HEK293 (cell line): ENCODE measurements around the gene DYNC1LI1.

Source experiments
- CTCF ChIA-PET: fragments of 350-600 bp; formaldehyde crosslinking; extraction: SDS; loops from one replicate; lab custom pipeline; 2021; ENCODE audit warnings: antibody characterized with exemption; lab: Yijun Ruan, JAX
- POLR2A ChIA-PET: fragments of 300-600 bp; formaldehyde crosslinking; extraction: SDS; loops from one replicate; lab custom pipeline; 2020; ENCODE audit warnings: antibody characterized with exemption, inconsistent platforms; lab: Yijun Ruan, JAX
- H3K27ac ChIP-seq: fragments of 200-500 bp; sonication (Bioruptor generic); 2 replicates; pipeline ENCODE4 v1.5.1; 2014; ENCODE audit warnings: low read depth, low read length, control low read depth, inconsistent platforms; ENCODE audit errors: extremely low read depth
- H3K36me3 ChIP-seq, 2 experiments: fragments of 200-500 bp in 1 of 2; sonication (Bioruptor generic) in 1 of 2; 1 replicate in 1 of 2; 2 replicates in 1 of 2; pipeline ENCODE4 v1.5.1; 2014 to 2017; ENCODE audit warnings: inconsistent platforms in 2 of 2, low read length in 2 of 2; ENCODE audit not compliant: control insufficient read depth in 2 of 2, insufficient read depth in 1 of 2
- H3K4me1 ChIP-seq: fragments of 200-500 bp; sonication (Bioruptor generic); 2 replicates; pipeline ENCODE4 v1.5.1; 2014; ENCODE audit warnings: mild to moderate bottlenecking, low read length, inconsistent platforms; ENCODE audit not compliant: control insufficient read depth, insufficient read depth
- H3K4me3 ChIP-seq: 2 replicates; pipeline ENCODE4 v1.5.1; 2011; ENCODE audit warnings: low read depth, mild to moderate bottlenecking, control low read depth, low read length, moderate library complexity
- H3K9me3 ChIP-seq: fragments of 200-500 bp; sonication (Bioruptor generic); 2 replicates; pipeline ENCODE4 v1.5.1; 2014; ENCODE audit warnings: low read depth, low read length, inconsistent platforms; ENCODE audit not compliant: control insufficient read depth, insufficient read depth
- KLF16 ChIP-seq: fragments of 450-650 bp; formaldehyde crosslinking; IDR thresholded peaks from 2 replicates; pipeline ENCODE4 v1.5.1; 2017; ENCODE audit warnings: missing biosample characterization, missing genetic modification characterization
- KLF8 ChIP-seq: fragments of 450-650 bp; formaldehyde crosslinking; IDR thresholded peaks from 2 replicates; pipeline ENCODE4 v1.5.1; 2016; ENCODE audit warnings: missing biosample characterization, missing genetic modification characterization
- SETDB1 ChIP-seq: IDR thresholded peaks from one replicate; pipeline ENCODE4 v1.6.1; 2017; ENCODE audit warnings: mild to moderate bottlenecking, low read length, moderate library complexity, mixed read lengths; ENCODE audit not compliant: insufficient read length
- WT1 ChIP-seq: fragments of 450-650 bp; formaldehyde crosslinking; IDR thresholded peaks from 2 replicates; pipeline ENCODE4 v1.5.1; 2016; ENCODE audit warnings: missing biosample characterization, missing genetic modification characterization
- ZFP41 ChIP-seq: fragments of 450-650 bp; formaldehyde crosslinking; IDR thresholded peaks from 2 replicates; pipeline ENCODE4 v1.5.1; 2016; ENCODE audit warnings: missing biosample characterization, missing genetic modification characterization, borderline replicate concordance
- ZNF133 ChIP-seq: fragments of 450-650 bp; formaldehyde crosslinking; IDR thresholded peaks from 2 replicates; pipeline ENCODE4 v1.5.1; 2016; ENCODE audit warnings: missing biosample characterization, missing genetic modification characterization
- ZNF184 ChIP-seq: fragments of 450-650 bp; IDR thresholded peaks from 2 replicates; pipeline ENCODE4 v1.5.1; 2018; ENCODE audit warnings: missing biosample characterization, mild to moderate bottlenecking, missing genetic modification characterization
- ZNF202 ChIP-seq: fragments of 450-650 bp; formaldehyde crosslinking; IDR thresholded peaks from 2 replicates; pipeline ENCODE4 v1.5.1; 2016; ENCODE audit warnings: missing biosample characterization, missing genetic modification characterization, borderline replicate concordance
- ZNF221 ChIP-seq: fragments of 450-650 bp; formaldehyde crosslinking; IDR thresholded peaks from 2 replicates; pipeline ENCODE4 v1.5.1; 2017; ENCODE audit warnings: missing biosample characterization, missing genetic modification characterization, borderline replicate concordance
- ZNF274 ChIP-seq, 2 experiments: fragments of 200-500 bp in 1 of 2; fragments of 450-650 bp in 1 of 2; sonication (Bioruptor generic) in 1 of 2; formaldehyde crosslinking in 1 of 2; IDR thresholded peaks; 2 replicates each; pipeline versions ENCODE4 v1.5.1 to v1.6.1; 2014 to 2016; ENCODE audit warnings: borderline replicate concordance in 1 of 2, inconsistent platforms in 1 of 2, low read length in 1 of 2, missing biosample characterization in 1 of 2, missing genetic modification characterization in 1 of 2
- ZNF350 ChIP-seq: fragments of 450-650 bp; formaldehyde crosslinking; IDR thresholded peaks from 2 replicates; pipeline ENCODE4 v1.5.0; 2017; ENCODE audit warnings: missing biosample characterization, mild to moderate bottlenecking, missing genetic modification characterization
- ZNF473 ChIP-seq: fragments of 450-650 bp; formaldehyde crosslinking; IDR thresholded peaks from 2 replicates; pipeline ENCODE4 v1.5.1; 2017; ENCODE audit warnings: missing biosample characterization, missing genetic modification characterization
- ZNF529 ChIP-seq: fragments of 450-650 bp; formaldehyde crosslinking; IDR thresholded peaks from 2 replicates; pipeline ENCODE4 v1.5.1; 2017; ENCODE audit warnings: missing genetic modification characterization, missing biosample characterization; ENCODE audit not compliant: insufficient replicate concordance
- ZNF555 ChIP-seq: fragments of 450-650 bp; formaldehyde crosslinking; conservative IDR thresholded peaks from 2 replicates; pipeline ENCODE4 v1.5.1; 2017; ENCODE audit warnings: missing biosample characterization, mild to moderate bottlenecking, missing genetic modification characterization, inconsistent platforms
- ZNF558 ChIP-seq: fragments of 450-650 bp; formaldehyde crosslinking; IDR thresholded peaks from 2 replicates; pipeline ENCODE4 v1.5.1; 2016; ENCODE audit warnings: missing biosample characterization, missing genetic modification characterization
- ZNF600 ChIP-seq: fragments of 450-650 bp; formaldehyde crosslinking; IDR thresholded peaks from 2 replicates; pipeline ENCODE4 v1.5.1; 2016; ENCODE audit warnings: missing biosample characterization, missing genetic modification characterization
- ZNF624 ChIP-seq: fragments of 450-650 bp; formaldehyde crosslinking; IDR thresholded peaks from 2 replicates; pipeline ENCODE4 v1.5.1; 2017; ENCODE audit warnings: missing biosample characterization, missing genetic modification characterization
- ZNF626 ChIP-seq: fragments of 450-650 bp; sonication (Bioruptor Pico); formaldehyde crosslinking; IDR thresholded peaks from 2 replicates; pipeline ENCODE4 v1.5.1; 2018; ENCODE audit warnings: missing biosample characterization, missing genetic modification characterization, inconsistent platforms
- ZNF660 ChIP-seq: fragments of 450-650 bp; IDR thresholded peaks from 2 replicates; pipeline ENCODE4 v1.5.1; 2018; ENCODE audit warnings: missing biosample characterization, mild to moderate bottlenecking, missing genetic modification characterization
- ZNF747 ChIP-seq: fragments of 450-650 bp; formaldehyde crosslinking; IDR thresholded peaks from 2 replicates; pipeline ENCODE4 v1.5.1; 2016; ENCODE audit warnings: missing biosample characterization, missing genetic modification characterization
- TF ChIP-seq, protein P1 (sequence below): fragments of 450-650 bp; formaldehyde crosslinking; IDR thresholded peaks from 2 replicates; pipeline ENCODE4 v1.5.1; 2017; ENCODE audit warnings: missing biosample characterization, mild to moderate bottlenecking, missing genetic modification characterization, moderate library complexity
- TF ChIP-seq, protein P2 (sequence below): fragments of 450-650 bp; formaldehyde crosslinking; IDR thresholded peaks from 2 replicates; pipeline ENCODE4 v1.5.1; 2016; ENCODE audit warnings: missing biosample characterization, missing genetic modification characterization
- TF ChIP-seq, protein P3 (sequence below): fragments of 450-650 bp; formaldehyde crosslinking; IDR thresholded peaks from 2 replicates; pipeline ENCODE4 v1.5.1; 2016; ENCODE audit warnings: missing biosample characterization, missing genetic modification characterization, borderline replicate concordance
- TF ChIP-seq, protein P4 (sequence below): IDR thresholded peaks from 2 replicates; pipeline ENCODE4 v1.6.1; 2011; ENCODE audit warnings: mild to moderate bottlenecking, low read depth, low read length, borderline replicate concordance

Gene DYNC1LI1

DNA sequence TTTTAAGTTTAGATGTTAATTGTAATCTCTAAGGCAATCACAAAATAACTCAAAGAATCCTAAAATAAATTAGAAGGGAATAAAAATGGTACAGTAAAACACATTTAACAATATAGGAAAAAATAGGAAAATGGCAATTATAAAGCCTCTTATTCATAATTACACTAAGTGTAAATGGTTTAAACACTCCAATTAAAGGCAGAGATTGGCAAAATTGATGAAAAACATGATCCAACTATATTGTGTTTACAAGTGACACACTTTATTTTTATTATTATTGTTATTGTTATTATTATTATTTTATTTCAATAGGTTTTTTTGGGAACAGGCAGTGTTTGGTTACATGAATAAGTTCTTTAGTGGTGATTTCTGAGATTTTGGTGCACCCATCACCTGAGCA, 48.7 kb upstream of the DYNC1LI1 start:
- ChIA-PET POLR2A (no interaction called here), CTCF (no interaction called here)
- no peak overlapping the region for H3K4me3 ChIP-seq
- H3K9me3 ChIP-seq: no peaks in the 10 kb centered on the region
- H3K27ac ChIP-seq: no peak overlapping the region
- TF ChIP-seq ZNF133 (tag by site-specific recombination): no peak
- TF ChIP-seq SETDB1: peak; percentile 57
- no peaks in the 10 kb centered on the region for H3K36me3 ChIP-seq
- no peaks in the 10 kb centered on the region for H3K4me1 ChIP-seq

DNA sequence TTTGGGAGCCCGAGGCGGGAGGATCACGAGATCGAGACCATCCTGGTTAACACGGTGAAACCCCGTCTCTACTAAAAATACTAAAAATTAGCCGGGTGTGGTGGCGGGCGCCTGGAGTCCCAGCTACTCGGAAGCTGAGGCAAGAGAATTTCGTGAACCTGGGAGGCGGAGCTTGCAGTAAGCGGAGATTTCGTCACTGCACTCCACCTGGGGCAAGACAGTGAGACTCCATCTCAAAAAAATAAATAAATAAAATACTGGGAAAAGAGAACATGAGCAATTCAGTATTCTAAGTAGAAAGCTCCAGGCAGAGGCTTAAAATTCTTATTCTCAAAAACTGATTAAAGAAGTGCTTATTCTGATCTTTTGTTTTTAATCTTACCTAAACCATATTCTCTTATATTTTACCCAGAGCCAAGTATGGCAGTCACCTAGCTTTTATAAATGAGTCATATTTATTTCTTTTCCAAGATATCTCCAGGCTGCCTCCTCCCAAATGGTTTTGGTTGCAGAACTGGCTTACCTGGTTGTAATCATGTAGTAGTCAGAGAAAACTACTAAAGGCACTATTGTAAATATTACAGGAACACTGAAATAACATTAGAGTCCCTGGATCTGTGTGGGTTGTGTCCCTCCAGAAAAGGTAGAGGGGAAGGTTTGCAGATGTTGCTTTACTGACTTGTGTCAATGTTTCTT, 45.8 kb upstream of the DYNC1LI1 start:
- H3K9me3 ChIP-seq: no peaks in the 10 kb centered on the region
- no peak overlapping the region for H3K27ac ChIP-seq
- ChIA-PET CTCF (no interaction called here), POLR2A (no interaction called here)
- no peaks in the 10 kb centered on the region for H3K4me1 ChIP-seq
- H3K4me3 ChIP-seq: no peak overlapping the region
- TF ChIP-seq ZNF133 (tag by site-specific recombination): no peak
- TF ChIP-seq, protein P1, sequence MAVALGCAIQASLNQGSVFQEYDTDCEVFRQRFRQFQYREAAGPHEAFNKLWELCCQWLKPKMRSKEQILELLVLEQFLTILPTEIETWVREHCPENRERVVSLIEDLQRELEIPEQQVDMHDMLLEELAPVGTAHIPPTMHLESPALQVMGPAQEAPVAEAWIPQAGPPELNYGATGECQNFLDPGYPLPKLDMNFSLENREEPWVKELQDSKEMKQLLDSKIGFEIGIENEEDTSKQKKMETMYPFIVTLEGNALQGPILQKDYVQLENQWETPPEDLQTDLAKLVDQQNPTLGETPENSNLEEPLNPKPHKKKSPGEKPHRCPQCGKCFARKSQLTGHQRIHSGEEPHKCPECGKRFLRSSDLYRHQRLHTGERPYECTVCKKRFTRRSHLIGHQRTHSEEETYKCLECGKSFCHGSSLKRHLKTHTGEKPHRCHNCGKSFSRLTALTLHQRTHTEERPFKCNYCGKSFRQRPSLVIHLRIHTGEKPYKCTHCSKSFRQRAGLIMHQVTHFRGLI (tag by site-specific recombination): no peak
- TF ChIP-seq ZNF600 (tag by site-specific recombination): no peak
- TF ChIP-seq ZNF624 (tag by site-specific recombination): no peak
- TF ChIP-seq ZFP41 (tag by site-specific recombination): no peak
- TF ChIP-seq ZNF529 (tag by site-specific recombination): no peak
- no peak for TF ChIP-seq ZNF473 (tag by site-specific recombination)
- no peak for TF ChIP-seq ZNF660 (tag by site-specific recombination)
- TF ChIP-seq WT1 (tag by site-specific recombination): no peak
- TF ChIP-seq, protein P2, sequence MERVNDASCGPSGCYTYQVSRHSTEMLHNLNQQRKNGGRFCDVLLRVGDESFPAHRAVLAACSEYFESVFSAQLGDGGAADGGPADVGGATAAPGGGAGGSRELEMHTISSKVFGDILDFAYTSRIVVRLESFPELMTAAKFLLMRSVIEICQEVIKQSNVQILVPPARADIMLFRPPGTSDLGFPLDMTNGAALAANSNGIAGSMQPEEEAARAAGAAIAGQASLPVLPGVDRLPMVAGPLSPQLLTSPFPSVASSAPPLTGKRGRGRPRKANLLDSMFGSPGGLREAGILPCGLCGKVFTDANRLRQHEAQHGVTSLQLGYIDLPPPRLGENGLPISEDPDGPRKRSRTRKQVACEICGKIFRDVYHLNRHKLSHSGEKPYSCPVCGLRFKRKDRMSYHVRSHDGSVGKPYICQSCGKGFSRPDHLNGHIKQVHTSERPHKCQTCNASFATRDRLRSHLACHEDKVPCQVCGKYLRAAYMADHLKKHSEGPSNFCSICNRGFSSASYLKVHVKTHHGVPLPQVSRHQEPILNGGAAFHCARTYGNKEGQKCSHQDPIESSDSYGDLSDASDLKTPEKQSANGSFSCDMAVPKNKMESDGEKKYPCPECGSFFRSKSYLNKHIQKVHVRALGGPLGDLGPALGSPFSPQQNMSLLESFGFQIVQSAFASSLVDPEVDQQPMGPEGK (tag by site-specific recombination): no peak
- no peak for TF ChIP-seq KLF16 (tag by site-specific recombination)
- TF ChIP-seq, protein P3, sequence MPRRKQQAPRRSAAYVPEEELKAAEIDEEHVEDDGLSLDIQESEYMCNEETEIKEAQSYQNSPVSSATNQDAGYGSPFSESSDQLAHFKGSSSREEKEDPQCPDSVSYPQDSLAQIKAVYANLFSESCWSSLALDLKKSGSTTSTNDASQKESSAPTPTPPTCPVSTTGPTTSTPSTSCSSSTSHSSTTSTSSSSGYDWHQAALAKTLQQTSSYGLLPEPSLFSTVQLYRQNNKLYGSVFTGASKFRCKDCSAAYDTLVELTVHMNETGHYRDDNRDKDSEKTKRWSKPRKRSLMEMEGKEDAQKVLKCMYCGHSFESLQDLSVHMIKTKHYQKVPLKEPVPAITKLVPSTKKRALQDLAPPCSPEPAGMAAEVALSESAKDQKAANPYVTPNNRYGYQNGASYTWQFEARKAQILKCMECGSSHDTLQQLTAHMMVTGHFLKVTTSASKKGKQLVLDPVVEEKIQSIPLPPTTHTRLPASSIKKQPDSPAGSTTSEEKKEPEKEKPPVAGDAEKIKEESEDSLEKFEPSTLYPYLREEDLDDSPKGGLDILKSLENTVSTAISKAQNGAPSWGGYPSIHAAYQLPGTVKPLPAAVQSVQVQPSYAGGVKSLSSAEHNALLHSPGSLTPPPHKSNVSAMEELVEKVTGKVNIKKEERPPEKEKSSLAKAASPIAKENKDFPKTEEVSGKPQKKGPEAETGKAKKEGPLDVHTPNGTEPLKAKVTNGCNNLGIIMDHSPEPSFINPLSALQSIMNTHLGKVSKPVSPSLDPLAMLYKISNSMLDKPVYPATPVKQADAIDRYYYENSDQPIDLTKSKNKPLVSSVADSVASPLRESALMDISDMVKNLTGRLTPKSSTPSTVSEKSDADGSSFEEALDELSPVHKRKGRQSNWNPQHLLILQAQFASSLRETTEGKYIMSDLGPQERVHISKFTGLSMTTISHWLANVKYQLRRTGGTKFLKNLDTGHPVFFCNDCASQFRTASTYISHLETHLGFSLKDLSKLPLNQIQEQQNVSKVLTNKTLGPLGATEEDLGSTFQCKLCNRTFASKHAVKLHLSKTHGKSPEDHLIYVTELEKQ: no peak
- no peak for TF ChIP-seq ZNF747 (tag by site-specific recombination)
- no peaks in the 10 kb centered on the region for H3K36me3 ChIP-seq

DNA sequence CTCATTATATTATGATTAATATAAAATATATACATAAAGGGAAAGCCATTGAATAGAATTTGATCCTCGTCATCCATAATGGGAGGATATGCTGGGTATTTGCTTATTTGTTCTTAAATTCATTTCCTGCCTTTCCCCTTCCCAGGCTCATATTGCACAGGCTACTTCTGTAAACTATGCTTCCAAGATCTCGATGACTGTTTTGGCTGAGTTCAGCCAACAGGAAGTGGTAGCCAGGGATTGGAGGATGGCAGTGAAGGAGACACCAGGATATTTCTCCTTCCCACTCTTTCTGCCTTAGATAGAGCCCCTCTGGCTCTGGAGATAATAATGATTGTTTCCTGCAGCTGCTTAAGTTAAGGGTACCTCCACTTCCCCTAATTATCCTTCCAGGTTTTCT, 44.3 kb upstream of the DYNC1LI1 start:
- H3K27ac ChIP-seq: no peak overlapping the region
- CTCF ChIA-PET: no interaction called here
- H3K9me3 ChIP-seq: no peaks in the 10 kb centered on the region
- no peaks in the 10 kb centered on the region for H3K36me3 ChIP-seq
- no peak overlapping the region for H3K4me3 ChIP-seq
- POLR2A ChIA-PET: no interaction called here
- no peaks in the 10 kb centered on the region for H3K4me1 ChIP-seq
- no peak for TF ChIP-seq ZNF350 (tag by site-specific recombination)
- no peak for TF ChIP-seq ZNF274 (IDR thresholded peaks at IDR 0.05; ENCODE audit: low read length)
- no peak for TF ChIP-seq ZNF274 (tag by site-specific recombination; IDR thresholded peaks at IDR 0.05; ENCODE audit: borderline replicate concordance)
- no peak for TF ChIP-seq ZNF558 (tag by site-specific recombination)
- TF ChIP-seq, protein P4, sequence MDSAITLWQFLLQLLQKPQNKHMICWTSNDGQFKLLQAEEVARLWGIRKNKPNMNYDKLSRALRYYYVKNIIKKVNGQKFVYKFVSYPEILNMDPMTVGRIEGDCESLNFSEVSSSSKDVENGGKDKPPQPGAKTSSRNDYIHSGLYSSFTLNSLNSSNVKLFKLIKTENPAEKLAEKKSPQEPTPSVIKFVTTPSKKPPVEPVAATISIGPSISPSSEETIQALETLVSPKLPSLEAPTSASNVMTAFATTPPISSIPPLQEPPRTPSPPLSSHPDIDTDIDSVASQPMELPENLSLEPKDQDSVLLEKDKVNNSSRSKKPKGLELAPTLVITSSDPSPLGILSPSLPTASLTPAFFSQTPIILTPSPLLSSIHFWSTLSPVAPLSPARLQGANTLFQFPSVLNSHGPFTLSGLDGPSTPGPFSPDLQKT: no peak
- no peak for TF ChIP-seq ZNF184 (tag by site-specific recombination)
- TF ChIP-seq ZNF626 (tag by site-specific recombination): no peak
- TF ChIP-seq ZNF221: no peak
- no peak for TF ChIP-seq KLF8 (tag by site-specific recombination)
- no peak for TF ChIP-seq ZNF202 (tag by site-specific recombination)
- no peak for TF ChIP-seq ZNF555 (tag by site-specific recombination)
